CD4-positive, alpha-beta T cell (primary cell): Measurements from ENCODE around the gene SMIM38. TPM values are rescaled to one million over a fixed set of nuclear protein-coding genes. Genes with fewer than 3 reads are reported as not detected.
A peak's percentile ranks its signal among the peaks of the same experiment; 100 is the strongest.

Experiments used
- ATAC-seq: fragments of 200-7000 bp; cut with Tn5 transposase; one replicate; pipeline ENCODE4 v1.10.0; 2022; ENCODE audit warnings: mild to moderate bottlenecking; ENCODE audit not compliant: poor library complexity
- CTCF ChIA-PET: fragments of 350-600 bp; sonication (Branson Sonifier 250); formaldehyde crosslinking; loops from one replicate; lab custom pipeline; 2021; ENCODE audit warnings: antibody characterized with exemption, inconsistent platforms; lab: Charles Lee
- POLR2A ChIA-PET: fragments of 350-600 bp; sonication (Branson Sonifier 250); formaldehyde crosslinking; loops from one replicate; lab custom pipeline; 2021; ENCODE audit warnings: antibody characterized with exemption, inconsistent platforms; lab: Charles Lee
- DNase-seq, 14 experiments: peaks; one replicate each; pipeline ENCODE4 v3.0.0-alpha.2; 2013 to 2020; ENCODE audit warnings: mixed read lengths in 2 of 14
- H3K27ac ChIP-seq, 2 donors: one replicate each; pipeline versions ENCODE4 v1.5.1 to v1.7.0; 2013; ENCODE audit warnings: low read length in 2 of 2, low read depth in 1 of 2, mild to moderate bottlenecking in 1 of 2
- H3K27me3 ChIP-seq, 2 experiments: 1 replicate in 1 of 2; 2 replicates in 1 of 2; pipeline versions ENCODE4 v1.6.1 to v1.7.0; 2013; ENCODE audit warnings: low read length in 2 of 2, control low read depth in 1 of 2, mild to moderate bottlenecking in 1 of 2, moderate library complexity in 1 of 2; ENCODE audit not compliant: insufficient read depth in 2 of 2, control insufficient read depth in 1 of 2
- H3K36me3 ChIP-seq: one replicate; pipeline ENCODE4 v1.6.1; 2013; ENCODE audit warnings: low read length, control low read depth; ENCODE audit not compliant: insufficient read depth
- H3K4me1 ChIP-seq: one replicate; pipeline ENCODE4 v1.6.1; 2013; ENCODE audit warnings: low read length, control low read depth; ENCODE audit not compliant: insufficient read depth
- H3K4me3 ChIP-seq: one replicate; pipeline ENCODE4 v1.5.1; 2013; ENCODE audit warnings: mild to moderate bottlenecking, low read length, moderate library complexity
- H3K9me3 ChIP-seq, 2 experiments: 1 replicate in 1 of 2; 2 replicates in 1 of 2; pipeline versions ENCODE4 v1.6.1 to v1.7.0; 2013; ENCODE audit warnings: low read length in 2 of 2, mild to moderate bottlenecking in 2 of 2, control low read depth in 1 of 2, moderate library complexity in 1 of 2; ENCODE audit not compliant: control insufficient read depth in 1 of 2, insufficient read depth in 1 of 2
- H3K27ac Mint-ChIP-seq: one replicate; pipeline ENCODE4 v1.8.0; 2020; ENCODE audit warnings: mixed read lengths
- H3K27me3 Mint-ChIP-seq: one replicate; pipeline ENCODE4 v1.8.0; 2021; ENCODE audit warnings: mixed read lengths
- H3K36me3 Mint-ChIP-seq: one replicate; pipeline ENCODE4 v1.8.0; 2021; ENCODE audit warnings: low read depth, mixed read lengths
- H3K4me1 Mint-ChIP-seq: one replicate; pipeline ENCODE4 v1.8.0; 2021; ENCODE audit warnings: low read depth, mixed read lengths
- H3K4me3 Mint-ChIP-seq: one replicate; pipeline ENCODE4 v1.8.0; 2020; ENCODE audit warnings: mild to moderate bottlenecking, mixed read lengths
- H3K9me3 Mint-ChIP-seq: one replicate; pipeline ENCODE4 v1.8.0; 2020; ENCODE audit warnings: mixed read lengths
- intact Hi-C, 2 experiments: fragments of 100-400 bp; cut with DNase I in 1 of 2; cut with micrococcal nuclease in 1 of 2; formaldehyde crosslinking; loops; one replicate each; pipeline versions ENCODE4 v1.15.1 to v1.9.0; 2023 to 2025; cut with DNase I, micrococcal nuclease
- total RNA-seq, 174 experiments: library from RNA in 2 of 174; stranded (reverse) in 2 of 174; gene quantifications; one replicate each; pipeline ENCODE4 v1.2.3 and lab custom pipeline; 2021 to 2026
- TF ChIP-seq, protein P1 (sequence below): fragments of 200-600 bp; IDR thresholded peaks from one replicate; pipeline ENCODE4 v1.8.0; 2022; ENCODE audit warnings: antibody characterized with exemption, mild to moderate bottlenecking

SMIM38 gene
- total RNA-seq, 2 experiments from 2014 or later = 0.08 to 0.30 TPM

DNA sequence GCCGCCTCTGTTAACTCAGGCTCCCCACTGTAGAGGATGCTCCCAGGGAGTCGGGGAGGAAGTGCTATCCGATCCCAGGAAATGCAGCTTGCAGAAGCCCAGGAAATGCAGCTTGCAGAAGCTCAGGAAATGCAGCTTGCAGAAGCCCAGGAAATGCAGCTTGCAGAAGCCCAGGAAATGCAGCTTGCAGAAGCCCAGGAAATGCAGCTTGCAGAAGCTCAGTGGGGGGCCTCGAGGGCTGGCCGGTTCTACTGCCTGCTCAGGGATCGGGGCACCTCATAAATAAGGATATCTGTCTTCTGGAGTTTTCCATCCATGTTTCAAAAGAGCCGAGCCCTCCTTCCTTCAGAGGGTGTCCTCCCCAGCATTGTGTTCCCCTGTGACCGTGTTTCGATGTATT is 25.1 kb upstream of the SMIM38 start:
- intact Hi-C loops = no loop called here
- Histone ChIP-seq H3K27me3 (no peaks in the 10 kb centered on the region), H3K9me3 (peaks cover 0 to 13% of the 10 kb centered on the region in 2 experiments), H3K27ac (no peak overlapping the region), H3K4me3 (no peak overlapping the region), H3K36me3 (no peaks in the 10 kb centered on the region), H3K4me1 (peaks cover 15% of the 10 kb centered on the region)
- Mint-ChIP-seq H3K9me3 (peaks cover 4% of the 10 kb centered on the region), H3K27me3 (no peaks in the 10 kb centered on the region), H3K4me3 (no peak overlapping the region), H3K4me1 (peaks cover 20% of the 10 kb centered on the region), H3K36me3 (no peaks in the 10 kb centered on the region), H3K27ac (no peak overlapping the region)
- ChIA-PET POLR2A (no interaction called here), CTCF (no interaction called here)
- ATAC-seq (no peak), DNase-seq (peak in 1 of 14 experiments; percentile 12)
- TF ChIP-seq, protein P1, sequence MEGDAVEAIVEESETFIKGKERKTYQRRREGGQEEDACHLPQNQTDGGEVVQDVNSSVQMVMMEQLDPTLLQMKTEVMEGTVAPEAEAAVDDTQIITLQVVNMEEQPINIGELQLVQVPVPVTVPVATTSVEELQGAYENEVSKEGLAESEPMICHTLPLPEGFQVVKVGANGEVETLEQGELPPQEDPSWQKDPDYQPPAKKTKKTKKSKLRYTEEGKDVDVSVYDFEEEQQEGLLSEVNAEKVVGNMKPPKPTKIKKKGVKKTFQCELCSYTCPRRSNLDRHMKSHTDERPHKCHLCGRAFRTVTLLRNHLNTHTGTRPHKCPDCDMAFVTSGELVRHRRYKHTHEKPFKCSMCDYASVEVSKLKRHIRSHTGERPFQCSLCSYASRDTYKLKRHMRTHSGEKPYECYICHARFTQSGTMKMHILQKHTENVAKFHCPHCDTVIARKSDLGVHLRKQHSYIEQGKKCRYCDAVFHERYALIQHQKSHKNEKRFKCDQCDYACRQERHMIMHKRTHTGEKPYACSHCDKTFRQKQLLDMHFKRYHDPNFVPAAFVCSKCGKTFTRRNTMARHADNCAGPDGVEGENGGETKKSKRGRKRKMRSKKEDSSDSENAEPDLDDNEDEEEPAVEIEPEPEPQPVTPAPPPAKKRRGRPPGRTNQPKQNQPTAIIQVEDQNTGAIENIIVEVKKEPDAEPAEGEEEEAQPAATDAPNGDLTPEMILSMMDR = no peak

- intact Hi-C loops = no loop called here
- H3K4me3 ChIP-seq = no peak overlapping the region
- H3K27ac ChIP-seq = no peak overlapping the region
- no peak overlapping the region for H3K4me3 Mint-ChIP-seq
- ChIA-PET CTCF (no interaction called here), POLR2A (no interaction called here)
- ATAC-seq (no peak), DNase-seq (peak in 1 of 14 experiments; percentile 14)
- H3K36me3 ChIP-seq = no peaks in the 10 kb centered on the region
- peaks cover 4% of the 10 kb centered on the region for H3K9me3 Mint-ChIP-seq
- H3K27ac Mint-ChIP-seq = no peak overlapping the region
- H3K9me3 ChIP-seq = peaks cover 0 to 13% of the 10 kb centered on the region in 2 experiments
- TF ChIP-seq, protein P1 = no peak
- peaks cover 20% of the 10 kb centered on the region for H3K4me1 Mint-ChIP-seq
- H3K36me3 Mint-ChIP-seq = no peaks in the 10 kb centered on the region
- H3K27me3 Mint-ChIP-seq = no peaks in the 10 kb centered on the region
- peaks cover 15% of the 10 kb centered on the region for H3K4me1 ChIP-seq
- H3K27me3 ChIP-seq = no peaks in the 10 kb centered on the region
Measured at GRCh38 chr11:69131121-69131566, 24.6 kb upstream of the SMIM38 start.

DNA sequence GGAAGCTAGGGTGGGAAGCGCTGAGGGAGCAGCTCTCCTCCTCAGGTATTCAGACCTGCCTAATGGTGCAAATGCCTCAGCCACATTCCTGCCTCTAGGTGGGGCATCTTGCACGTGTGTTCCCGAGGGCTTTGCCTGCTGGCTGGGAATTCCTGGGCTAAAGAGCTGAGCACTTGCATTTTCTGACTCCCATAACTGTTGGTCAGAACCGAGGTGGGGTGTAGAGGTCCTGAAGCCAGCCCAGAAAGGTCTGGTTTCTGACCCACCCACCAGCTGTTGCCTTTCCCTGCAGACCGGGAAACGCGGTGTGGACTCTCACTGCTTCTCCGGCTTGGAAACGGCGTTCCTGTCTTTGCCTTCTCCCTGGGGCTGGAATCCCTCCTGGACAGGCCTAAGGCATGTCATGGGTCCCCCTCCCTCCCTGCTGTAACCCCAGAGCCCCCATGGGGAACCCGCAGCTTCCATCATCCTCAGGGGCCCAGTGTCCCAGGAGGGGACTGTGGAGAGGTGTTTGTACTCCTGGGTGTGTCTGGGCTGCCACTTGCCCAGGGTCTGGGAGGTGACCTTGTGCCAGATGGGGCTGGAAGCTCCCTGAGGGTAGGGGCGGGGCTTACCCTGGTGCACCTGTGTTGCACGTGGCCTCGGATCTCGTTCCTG is 24.0 kb upstream of the SMIM38 start:
- intact Hi-C loops = no loop called here

More for the DNA sequence above, 24.0 kb upstream of the SMIM38 start:
- H3K9me3 ChIP-seq = peaks cover 0 to 13% of the 10 kb centered on the region in 2 experiments
- H3K36me3 Mint-ChIP-seq = no peaks in the 10 kb centered on the region
- H3K27me3 Mint-ChIP-seq = no peaks in the 10 kb centered on the region
- H3K4me1 ChIP-seq = peaks cover 16% of the 10 kb centered on the region
- peaks cover 20% of the 10 kb centered on the region for H3K4me1 Mint-ChIP-seq
- H3K4me3 ChIP-seq = no peak overlapping the region
- ATAC-seq (no peak), DNase-seq (no peak)
- ChIA-PET CTCF (no interaction called here), POLR2A (no interaction called here)
- no peak overlapping the region for H3K27ac ChIP-seq
- H3K9me3 Mint-ChIP-seq = peaks cover 4% of the 10 kb centered on the region
- TF ChIP-seq, protein P1 = no peak
- no peak overlapping the region for H3K27ac Mint-ChIP-seq
- H3K36me3 ChIP-seq = no peaks in the 10 kb centered on the region
- no peak overlapping the region for H3K4me3 Mint-ChIP-seq
- H3K27me3 ChIP-seq = no peaks in the 10 kb centered on the region
